CD14-positive monocyte (primary cell): ENCODE measurements around the gene C1QA. TPM values are rescaled to one million over a fixed set of nuclear protein-coding genes. Genes with fewer than 3 reads are reported as not detected.
"Not testable (repeated sequence)": the region's sequence is repeated elsewhere in the genome, so short reads cannot be mapped to it uniquely, and the experiment has no call there.

ENCODE experiments used
- DNase-seq, 3 donors: peaks; one replicate each; pipeline ENCODE4 v3.0.0-alpha.2; 2011 to 2022
- H2AFZ ChIP-seq: 2 replicates; pipeline ENCODE4 v1.6.0; 2012; ENCODE audit warnings: mild to moderate bottlenecking, low read depth, low read length, inconsistent platforms; ENCODE audit not compliant: insufficient read depth, poor library complexity, severe bottlenecking
- H3K27ac ChIP-seq, 2 donors: 1 replicate in 1 of 2; 2 replicates in 1 of 2; pipeline ENCODE4 v1.5.1; 2012 to 2013; ENCODE audit warnings: low read length in 2 of 2, control low read depth in 1 of 2, inconsistent platforms in 1 of 2, low read depth in 1 of 2, mild to moderate bottlenecking in 1 of 2
- H3K27me3 ChIP-seq, 2 donors: one replicate each; pipeline versions ENCODE4 v1.6.0 to v1.6.1; 2011 to 2013; ENCODE audit warnings: low read length in 2 of 2; ENCODE audit not compliant: control insufficient read depth in 2 of 2, insufficient read depth in 2 of 2
- H3K36me3 ChIP-seq, 2 donors: replicated peaks in 1 of 2; 1 replicate in 1 of 2; 2 replicates in 1 of 2; pipeline versions ENCODE4 v1.5.1 to v1.6.1; 2012 to 2013; ENCODE audit warnings: low read length in 2 of 2, control low read depth in 1 of 2, inconsistent platforms in 1 of 2, mild to moderate bottlenecking in 1 of 2; ENCODE audit not compliant: insufficient read depth in 2 of 2, control insufficient read depth in 1 of 2
- H3K4me1 ChIP-seq, 2 donors: 1 replicate in 1 of 2; 2 replicates in 1 of 2; pipeline versions ENCODE4 v1.5.1 to v1.6.1; 2012 to 2013; ENCODE audit warnings: low read length in 2 of 2, control low read depth in 1 of 2, inconsistent platforms in 1 of 2, mild to moderate bottlenecking in 1 of 2, moderate library complexity in 1 of 2; ENCODE audit not compliant: insufficient read depth in 2 of 2, control insufficient read depth in 1 of 2
- H3K4me2 ChIP-seq: replicated peaks from 2 replicates; pipeline ENCODE3; 2012; ENCODE audit warnings: low read length, moderate library complexity, mild to moderate bottlenecking; ENCODE audit not compliant: poor library complexity, severe bottlenecking; ENCODE audit errors: extremely low read depth
- H3K4me3 ChIP-seq, 3 experiments: fragments of 200-600 bp in 1 of 3; sonication (generic) in 1 of 3; replicated peaks in 1 of 3; 1 replicate in 2 of 3; 2 replicates in 1 of 3; pipeline ENCODE4 v1.5.1; 2011 to 2013; ENCODE audit warnings: low read length in 3 of 3, mild to moderate bottlenecking in 3 of 3, control low read depth in 2 of 3, low read depth in 2 of 3, inconsistent platforms in 1 of 3, moderate library complexity in 1 of 3
- H3K79me2 ChIP-seq: 2 replicates; pipeline ENCODE4 v1.6.0; 2012; ENCODE audit warnings: mild to moderate bottlenecking, control low read depth, inconsistent platforms, low read length, moderate library complexity; ENCODE audit not compliant: insufficient read depth
- H3K9ac ChIP-seq: 2 replicates; pipeline ENCODE4 v1.6.0; 2017; ENCODE audit warnings: low read length, mild to moderate bottlenecking; ENCODE audit not compliant: insufficient read depth, poor library complexity, severe bottlenecking
- H3K9me3 ChIP-seq, 2 donors: replicated peaks in 1 of 2; 1 replicate in 1 of 2; 2 replicates in 1 of 2; pipeline versions ENCODE4 v1.5.1 to v1.6.1; 2012 to 2013; ENCODE audit warnings: low read length in 2 of 2, control low read depth in 1 of 2; ENCODE audit not compliant: control insufficient read depth in 1 of 2, insufficient read depth in 1 of 2
- H4K20me1 ChIP-seq: 2 replicates; pipeline ENCODE4 v1.6.0; 2012; ENCODE audit warnings: mild to moderate bottlenecking, low read length, control low read depth, moderate library complexity; ENCODE audit not compliant: insufficient read depth
- H3K27ac Mint-ChIP-seq, 7 donors: one replicate each; pipeline ENCODE4 v1.8.0; 2020; ENCODE audit warnings: mild to moderate bottlenecking in 7 of 7, mixed read lengths in 7 of 7, moderate library complexity in 6 of 7, inconsistent platforms in 2 of 7
- H3K27me3 Mint-ChIP-seq, 3 donors: one replicate each; pipeline ENCODE4 v1.8.0; 2021 to 2022; ENCODE audit warnings: low read depth in 3 of 3, mild to moderate bottlenecking in 3 of 3, mixed read lengths in 3 of 3, moderate library complexity in 3 of 3, inconsistent platforms in 1 of 3
- H3K36me3 Mint-ChIP-seq, 2 donors: one replicate each; pipeline ENCODE4 v1.8.0; 2020; ENCODE audit warnings: mixed read lengths in 2 of 2, inconsistent platforms in 1 of 2, mild to moderate bottlenecking in 1 of 2
- H3K4me1 Mint-ChIP-seq: one replicate; pipeline ENCODE4 v1.8.0; 2020; ENCODE audit warnings: mild to moderate bottlenecking, mixed read lengths
- H3K4me3 Mint-ChIP-seq, 2 donors: one replicate each; pipeline ENCODE4 v1.8.0; 2020; ENCODE audit warnings: mild to moderate bottlenecking in 2 of 2, mixed read lengths in 2 of 2, moderate library complexity in 1 of 2
- H3K9me3 Mint-ChIP-seq, 7 donors: one replicate each; pipeline ENCODE4 v1.8.0; 2020 to 2022; ENCODE audit warnings: mixed read lengths in 7 of 7, mild to moderate bottlenecking in 6 of 7, moderate library complexity in 6 of 7, inconsistent platforms in 2 of 7
- whole genome bisulfite sequencing: methylation state at CpG from one replicate; pipeline ENCODE4 v1.1.5; 2013; ENCODE audit warnings: missing lambda C conversion rate; ENCODE audit not compliant: insufficient coverage; 5-methylcytosine and 5-hydroxymethylcytosine counted together
- intact Hi-C, 2 donors: fragments of 100-400 bp; cut with micrococcal nuclease; formaldehyde crosslinking; loops; one replicate each; pipeline versions ENCODE4 v1.15.0 to v1.15.1; 2023
- polyA plus RNA-seq, 3 donors: library from polyadenylated mRNA; depleted of rRNA in 1 of 3; unstranded in 2 of 3; stranded (reverse) in 1 of 3; fragments of 300-500 nt in 2 of 3; fragments of >200 nt in 1 of 3; fragmentation: Illumina TruSeq in 2 of 3; gene quantifications; 1 replicate in 2 of 3; 2 replicates in 1 of 3; pipeline ENCODE4 v1.2.3, GENCODE V29; 2012 to 2021
- TF ChIP-seq, protein P1 (sequence below): fragments of 200-600 bp; IDR thresholded peaks from one replicate; pipeline ENCODE4 v1.8.0; 2022; ENCODE audit warnings: antibody characterized with exemption, mild to moderate bottlenecking

Gene C1QA
- polyA plus RNA-seq, 3 donors, result 14.5 to 19.6 (median 16.3) TPM

GRCh38 chr1:22673486-22674409, 37.3 kb downstream of the C1QA start:
- no peak overlapping the region for H2AFZ ChIP-seq
- peaks cover 6 to 16% (median 10%) of the 10 kb centered on the region in 3 donors for H3K27me3 Mint-ChIP-seq
- no peaks in the 10 kb centered on the region for H3K4me1 ChIP-seq
- TF ChIP-seq, protein P1, sequence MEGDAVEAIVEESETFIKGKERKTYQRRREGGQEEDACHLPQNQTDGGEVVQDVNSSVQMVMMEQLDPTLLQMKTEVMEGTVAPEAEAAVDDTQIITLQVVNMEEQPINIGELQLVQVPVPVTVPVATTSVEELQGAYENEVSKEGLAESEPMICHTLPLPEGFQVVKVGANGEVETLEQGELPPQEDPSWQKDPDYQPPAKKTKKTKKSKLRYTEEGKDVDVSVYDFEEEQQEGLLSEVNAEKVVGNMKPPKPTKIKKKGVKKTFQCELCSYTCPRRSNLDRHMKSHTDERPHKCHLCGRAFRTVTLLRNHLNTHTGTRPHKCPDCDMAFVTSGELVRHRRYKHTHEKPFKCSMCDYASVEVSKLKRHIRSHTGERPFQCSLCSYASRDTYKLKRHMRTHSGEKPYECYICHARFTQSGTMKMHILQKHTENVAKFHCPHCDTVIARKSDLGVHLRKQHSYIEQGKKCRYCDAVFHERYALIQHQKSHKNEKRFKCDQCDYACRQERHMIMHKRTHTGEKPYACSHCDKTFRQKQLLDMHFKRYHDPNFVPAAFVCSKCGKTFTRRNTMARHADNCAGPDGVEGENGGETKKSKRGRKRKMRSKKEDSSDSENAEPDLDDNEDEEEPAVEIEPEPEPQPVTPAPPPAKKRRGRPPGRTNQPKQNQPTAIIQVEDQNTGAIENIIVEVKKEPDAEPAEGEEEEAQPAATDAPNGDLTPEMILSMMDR, result peak; percentile 78
- 0% methylated on average over 4 of the region's 17 CpGs for WGBS
- peaks cover 2% of the 10 kb centered on the region in 2 donors for H3K27me3 ChIP-seq
- H3K27ac ChIP-seq, result no peak overlapping the region
- intact Hi-C loops, result loop anchor here (1.0 to 2.0 kb wide), 2 partner anchors 255 to 257 kb away; no protein-coding TSS in a partner anchor
- no peaks in the 10 kb centered on the region for H3K4me1 Mint-ChIP-seq
- H3K79me2 ChIP-seq, result no peaks in the 10 kb centered on the region
- no peaks in the 10 kb centered on the region for H4K20me1 ChIP-seq
- H3K27ac Mint-ChIP-seq, result no peak overlapping the region
- H3K36me3 ChIP-seq, result no peaks in the 10 kb centered on the region
- no peak overlapping the region for H3K4me3 Mint-ChIP-seq
- no peak overlapping the region for H3K9ac ChIP-seq
- no peaks in the 10 kb centered on the region for H3K36me3 Mint-ChIP-seq
- no peak overlapping the region for H3K4me2 ChIP-seq
- DNase-seq, result peak; percentile 3 to 35 (median 16)
- no peaks in the 10 kb centered on the region for H3K9me3 ChIP-seq
- peaks cover 0 to 4% (median 0%) of the 10 kb centered on the region in 7 donors for H3K9me3 Mint-ChIP-seq
- no peak overlapping the region for H3K4me3 ChIP-seq

DNA sequence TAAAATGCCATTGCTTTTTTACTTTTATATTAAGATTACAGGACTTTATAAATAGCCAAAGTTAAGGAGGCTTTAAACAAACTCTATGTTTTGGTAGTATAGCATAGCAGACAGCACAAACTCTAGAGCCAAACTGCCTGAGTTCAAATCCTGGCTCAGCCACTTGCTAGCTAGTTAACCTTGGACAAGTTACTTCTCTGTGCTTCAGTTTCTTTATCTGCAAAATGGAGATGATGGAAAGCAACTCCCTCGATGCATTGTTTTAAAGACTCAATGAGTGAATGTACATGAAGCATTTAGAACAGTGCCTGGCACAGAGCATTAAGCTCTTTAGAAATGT, 38.0 kb downstream of the C1QA start:
- H3K27me3 ChIP-seq, result peaks cover 2% of the 10 kb centered on the region in 2 donors
- no peak overlapping the region for H2AFZ ChIP-seq
- Mint-ChIP-seq H3K9me3 (peaks cover 0 to 4% (median 0%) of the 10 kb centered on the region in 7 donors), H3K27ac (no peak overlapping the region), H3K4me1 (no peaks in the 10 kb centered on the region), H3K36me3 (no peaks in the 10 kb centered on the region), H3K4me3 (no peak overlapping the region), H3K27me3 (peaks cover 3 to 15% (median 10%) of the 10 kb centered on the region in 3 donors)
- no peak for DNase-seq
- H3K79me2 ChIP-seq, result no peaks in the 10 kb centered on the region
- no peak overlapping the region for H3K27ac ChIP-seq
- no peaks in the 10 kb centered on the region for H3K9me3 ChIP-seq
- intact Hi-C loops, result loop anchor here (1.0 to 2.0 kb wide), 2 partner anchors 254 to 256 kb away; no protein-coding TSS in a partner anchor
- no peaks in the 10 kb centered on the region for H3K4me1 ChIP-seq
- no peaks in the 10 kb centered on the region for H3K36me3 ChIP-seq
- no peak overlapping the region for H3K9ac ChIP-seq
- no peak overlapping the region for H3K4me3 ChIP-seq
- no CpG with 5 or more reads among the region's 1 CpG for WGBS
- TF ChIP-seq, protein P1, result peak; percentile 49
- no peaks in the 10 kb centered on the region for H4K20me1 ChIP-seq
- H3K4me2 ChIP-seq, result no peak overlapping the region

GRCh38 chr1:22676151-22676550, 39.7 kb downstream of the C1QA start:
- not testable (repeated sequence) for H3K9ac ChIP-seq, DNase-seq
- peaks cover 3 to 12% (median 5%) of the 10 kb centered on the region in 3 donors for H3K27me3 Mint-ChIP-seq

More at GRCh38 chr1:22676151-22676550, 39.7 kb downstream of the C1QA start:
- H4K20me1 ChIP-seq, H3K27ac Mint-ChIP-seq, H3K27ac ChIP-seq, H3K79me2 ChIP-seq, H2AFZ ChIP-seq, H3K36me3 Mint-ChIP-seq, H3K4me1 Mint-ChIP-seq, H3K4me1 ChIP-seq, H3K4me3 ChIP-seq, H3K4me3 Mint-ChIP-seq, H3K27me3 ChIP-seq, H3K4me2 ChIP-seq, H3K36me3 ChIP-seq, H3K9me3 ChIP-seq, intact Hi-C loops, H3K9me3 Mint-ChIP-seq: not testable (repeated sequence)
- 91% methylated on average over 12 of the region's 15 CpGs for WGBS
